ENCODE measurements around the gene BAHCC1.

Gene BAHCC1

GRCh38 chr17:81515530-81516041, 120.3 kb downstream of the BAHCC1 start:
- peak overlapping the region; percentile 92 for H3K27ac ChIP-seq (ENCODE audit: low read depth, low read length, severe bottlenecking)
- 56 to 70% methylated on average over 14 to 17 of the region's 19 CpGs for WGBS, 2 experiments (ENCODE audit: insufficient coverage in 2 of 2)

More at GRCh38 chr17:81515530-81516041, 120.3 kb downstream of the BAHCC1 start:
- peaks cover 18% of the 10 kb centered on the region for H3K36me3 ChIP-seq (ENCODE audit: control insufficient read depth, insufficient read depth, low read length)
- peaks cover 38% of the 10 kb centered on the region for H3K4me1 ChIP-seq (ENCODE audit: control insufficient read depth, insufficient read depth, low read length, poor library complexity, severe bottlenecking)
- no peaks in the 10 kb centered on the region for H3K9me3 ChIP-seq (ENCODE audit: control insufficient read depth, low read length)
- peak overlapping the region; percentile 61 for H3K4me3 ChIP-seq (ENCODE audit: extremely low read depth, insufficient read depth, low read length, poor library complexity, severe bottlenecking)
